Fibroblast of lung (primary cell): Measurements from ENCODE around the gene NUMBL.

Experiments used
- EZH2 ChIP-seq: IDR thresholded peaks from 2 replicates; pipeline ENCODE4 v1.5.1; 2012; ENCODE audit warnings: low read length, control low read depth, mild to moderate bottlenecking; ENCODE audit errors: missing control alignments
- TF ChIP-seq, protein P1 (sequence below), 2 donors: IDR thresholded peaks in 1 of 2; conservative IDR thresholded peaks in 1 of 2; 1 replicate in 1 of 2; 2 replicates in 1 of 2; pipeline ENCODE4 v1.5.1; 2011 to 2012; ENCODE audit warnings: low read length in 2 of 2, control low read depth in 1 of 2, inconsistent platforms in 1 of 2, low read depth in 1 of 2, mild to moderate bottlenecking in 1 of 2

DNA sequence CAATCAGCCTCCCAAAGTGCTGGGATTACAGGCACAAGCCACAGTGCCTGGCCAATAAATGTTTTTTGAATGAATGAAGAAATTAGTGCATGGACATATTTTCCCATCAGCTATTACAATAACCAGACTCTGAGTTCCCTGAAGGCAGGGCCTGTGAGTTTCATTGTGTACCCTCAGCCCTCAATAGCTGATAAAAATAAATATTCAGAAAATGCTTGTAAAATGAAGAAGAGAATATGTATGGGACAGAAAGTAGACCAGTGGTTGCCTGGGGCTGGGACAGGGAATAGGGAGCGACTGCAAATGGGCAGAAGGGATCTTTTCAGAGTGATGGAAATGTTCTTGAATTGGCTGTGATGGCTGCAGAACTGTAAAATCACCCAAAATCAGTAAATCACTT is 28.8 kb downstream of the NUMBL start:
- TF ChIP-seq, protein P1, sequence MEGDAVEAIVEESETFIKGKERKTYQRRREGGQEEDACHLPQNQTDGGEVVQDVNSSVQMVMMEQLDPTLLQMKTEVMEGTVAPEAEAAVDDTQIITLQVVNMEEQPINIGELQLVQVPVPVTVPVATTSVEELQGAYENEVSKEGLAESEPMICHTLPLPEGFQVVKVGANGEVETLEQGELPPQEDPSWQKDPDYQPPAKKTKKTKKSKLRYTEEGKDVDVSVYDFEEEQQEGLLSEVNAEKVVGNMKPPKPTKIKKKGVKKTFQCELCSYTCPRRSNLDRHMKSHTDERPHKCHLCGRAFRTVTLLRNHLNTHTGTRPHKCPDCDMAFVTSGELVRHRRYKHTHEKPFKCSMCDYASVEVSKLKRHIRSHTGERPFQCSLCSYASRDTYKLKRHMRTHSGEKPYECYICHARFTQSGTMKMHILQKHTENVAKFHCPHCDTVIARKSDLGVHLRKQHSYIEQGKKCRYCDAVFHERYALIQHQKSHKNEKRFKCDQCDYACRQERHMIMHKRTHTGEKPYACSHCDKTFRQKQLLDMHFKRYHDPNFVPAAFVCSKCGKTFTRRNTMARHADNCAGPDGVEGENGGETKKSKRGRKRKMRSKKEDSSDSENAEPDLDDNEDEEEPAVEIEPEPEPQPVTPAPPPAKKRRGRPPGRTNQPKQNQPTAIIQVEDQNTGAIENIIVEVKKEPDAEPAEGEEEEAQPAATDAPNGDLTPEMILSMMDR (conservative IDR thresholded peaks at IDR 0.05 in 1 of 2, IDR thresholded peaks at IDR 0.05 in 1 of 2; ENCODE audit: low read depth in 1 of 2, low read length in 2 of 2) = no peak
- no peak for TF ChIP-seq EZH2
